Measurements from ENCODE around the gene TCP10L.

- TF ChIP-seq EP300 (IDR thresholded peaks at IDR 0.05; ENCODE audit: low read depth): no peak
- no peak for TF ChIP-seq CTCF (IDR thresholded peaks at IDR 0.05)
Measured at GRCh38 chr21:32537569-32537881, 47.8 kb downstream of the TCP10L start.

Data from transverse colon (tissue), 3 donors.